Measurements from ENCODE around the gene ARHGEF18. TPM values are rescaled to one million over a fixed set of nuclear protein-coding genes. Genes with fewer than 3 reads are reported as not detected.
"Not testable (repeated sequence)": the region's sequence is repeated elsewhere in the genome, so short reads cannot be mapped to it uniquely, and the experiment has no call there.

The ARHGEF18 gene
- 29.1 TPM for polyA plus RNA-seq (2013, experiment 1 of 2; ENCODE audit: insufficient read length)
- polyA plus RNA-seq (2013, experiment 2 of 2; ENCODE audit: insufficient read length): 24.3 TPM

GRCh38 chr19:7348587-7349230 lies at the start of gene ARHGEF18:
ARHGEF18 (plus strand) TSS chr19:7348937; CDS start chr19:7362891, 13,954 bp downstream.
- DNase-seq: no peak

GRCh38 chr19:7301525-7301924 lies 47.2 kb upstream of the ARHGEF18 start:
- DNase-seq: no peak

- DNase-seq: no peak
Measured at GRCh38 chr19:7303470-7303869, 45.3 kb upstream of the ARHGEF18 start.

GRCh38 chr19:7304200-7304599 lies 44.5 kb upstream of the ARHGEF18 start:
- no peak for DNase-seq

- no peak for DNase-seq
Measured at GRCh38 chr19:7307590-7308218, 41.0 kb upstream of the ARHGEF18 start.

- DNase-seq: not testable (repeated sequence)
Measured at GRCh38 chr19:7308327-7308726, 40.4 kb upstream of the ARHGEF18 start.

- no peak for DNase-seq
Measured at GRCh38 chr19:7311911-7312310, 36.8 kb upstream of the ARHGEF18 start.

GRCh38 chr19:7312816-7313215 lies 35.9 kb upstream of the ARHGEF18 start:
- DNase-seq: no peak

- DNase-seq: no peak
Measured at GRCh38 chr19:7318176-7318575, 30.6 kb upstream of the ARHGEF18 start.

GRCh38 chr19:7326105-7326877 lies 22.4 kb upstream of the ARHGEF18 start:
- DNase-seq: no peak

GRCh38 chr19:7327802-7328201 lies 20.9 kb upstream of the ARHGEF18 start:
- no peak for DNase-seq

GRCh38 chr19:7328647-7329046 lies 20.1 kb upstream of the ARHGEF18 start:
- no peak for DNase-seq

- DNase-seq: no peak
Measured at GRCh38 chr19:7331446-7331845, 17.3 kb upstream of the ARHGEF18 start.

GRCh38 chr19:7333198-7334118 lies 15.3 kb upstream of the ARHGEF18 start:
- no peak for DNase-seq

- no peak for DNase-seq
Measured at GRCh38 chr19:7336321-7336973, 12.3 kb upstream of the ARHGEF18 start.

- no peak for DNase-seq
Measured at GRCh38 chr19:7337380-7338194, 11.2 kb upstream of the ARHGEF18 start.

- DNase-seq: peak; percentile 73
Measured at GRCh38 chr19:7340959-7341837, 7.5 kb upstream of the ARHGEF18 start.

- no peak for DNase-seq
Measured at GRCh38 chr19:7342143-7342542, 6.6 kb upstream of the ARHGEF18 start.

GRCh38 chr19:7346488-7346971 lies 2.2 kb upstream of the ARHGEF18 start:
- no peak for DNase-seq

GRCh38 chr19:7346997-7347396 lies 1.7 kb upstream of the ARHGEF18 start:
- not testable (repeated sequence) for DNase-seq

All from fibroblast of skin of back (primary cell).